SK-N-SH treated with all-trans-retinoic acid at 6 μM for 48 hours (cell line): ENCODE results near the gene HAO1.

Experiments
- ATAC-seq: fragments of 200-7000 bp; cut with Tn5 transposase; 3 replicates; pipeline ENCODE4 v1.9.1; 2020; ENCODE audit warnings: mild to moderate bottlenecking, moderate library complexity
- ARNTL ChIP-seq: fragments of 450-650 bp; formaldehyde crosslinking; IDR thresholded peaks from 2 replicates; pipeline ENCODE4 v1.5.0; 2020; ENCODE audit warnings: low read depth, mild to moderate bottlenecking, moderate library complexity, borderline replicate concordance
- BACH2 ChIP-seq: fragments of 250-450 bp; sonication (Bioruptor Pico); IDR thresholded peaks from 2 replicates; pipeline ENCODE4 v1.9.0; 2021; ENCODE audit warnings: mild to moderate bottlenecking, borderline replicate concordance
- ESRRG ChIP-seq: fragments of 250-450 bp; sonication (Bioruptor Pico); IDR thresholded peaks from 2 replicates; pipeline ENCODE4 v1.6.1; 2021; ENCODE audit warnings: mild to moderate bottlenecking
- GLIS3 ChIP-seq: fragments of 250-450 bp; sonication (Bioruptor Pico); IDR thresholded peaks from 2 replicates; pipeline ENCODE4 v1.5.0; 2020; ENCODE audit warnings: mild to moderate bottlenecking, moderate library complexity
- ISL1 ChIP-seq: fragments of 250-450 bp; sonication (Bioruptor Pico); IDR thresholded peaks from 2 replicates; pipeline ENCODE4 v2.1.2; 2022; ENCODE audit warnings: mild to moderate bottlenecking, moderate library complexity
- OSR1 ChIP-seq: fragments of 250-450 bp; sonication (Bioruptor Pico); IDR thresholded peaks from 2 replicates; pipeline ENCODE4 v1.8.0; 2022; ENCODE audit warnings: moderate library complexity, mild to moderate bottlenecking, inconsistent platforms
- PPARA ChIP-seq: fragments of 250-450 bp; sonication (Bioruptor Pico); IDR thresholded peaks from 2 replicates; pipeline ENCODE4 v1.5.0; 2020; ENCODE audit warnings: mild to moderate bottlenecking, borderline replicate concordance
- TCF4 ChIP-seq: fragments of 250-450 bp; sonication (Bioruptor Pico); IDR thresholded peaks from 2 replicates; pipeline ENCODE4 v1.8.0; 2021; ENCODE audit warnings: mild to moderate bottlenecking, moderate library complexity, borderline replicate concordance
- TOX ChIP-seq: fragments of 250-450 bp; sonication (Bioruptor Pico); IDR thresholded peaks from 2 replicates; pipeline ENCODE4 v1.8.0; 2021; ENCODE audit warnings: mild to moderate bottlenecking, moderate library complexity, borderline replicate concordance
- ZC3H10 ChIP-seq: fragments of 250-450 bp; sonication (Bioruptor Pico); IDR thresholded peaks from 2 replicates; pipeline ENCODE4 v1.5.1; 2021; ENCODE audit warnings: mild to moderate bottlenecking, moderate library complexity
- ZFP3 ChIP-seq: fragments of 250-450 bp; sonication (Bioruptor Pico); IDR thresholded peaks from 2 replicates; pipeline ENCODE4 v1.5.0; 2020; ENCODE audit warnings: mild to moderate bottlenecking, moderate library complexity
- ZFP30 ChIP-seq: fragments of 450-650 bp; formaldehyde crosslinking; IDR thresholded peaks from 2 replicates; pipeline ENCODE4 v1.5.0; 2022; ENCODE audit warnings: mild to moderate bottlenecking, moderate library complexity
- ZNF565 ChIP-seq: fragments of 450-650 bp; formaldehyde crosslinking; conservative IDR thresholded peaks from 2 replicates; pipeline ENCODE4 v1.5.0; 2020; ENCODE audit warnings: low read depth, mild to moderate bottlenecking, moderate library complexity
- ZNF70 ChIP-seq: fragments of 450-650 bp; formaldehyde crosslinking; IDR thresholded peaks from 2 replicates; pipeline ENCODE4 v1.5.0; 2020; ENCODE audit warnings: mild to moderate bottlenecking, moderate library complexity
- ZNF8 ChIP-seq: fragments of 450-650 bp; formaldehyde crosslinking; IDR thresholded peaks from 2 replicates; pipeline ENCODE4 v1.5.0; 2020; ENCODE audit warnings: mild to moderate bottlenecking, moderate library complexity
- TF ChIP-seq, protein P1 (sequence below): fragments of 250-450 bp; sonication (Bioruptor Pico); IDR thresholded peaks from 2 replicates; pipeline ENCODE4 v1.8.0; 2021; ENCODE audit warnings: low read depth, mild to moderate bottlenecking, moderate library complexity, borderline replicate concordance
- TF ChIP-seq, protein P2 (sequence below): fragments of 250-450 bp; sonication (Bioruptor Pico); IDR thresholded peaks from 2 replicates; pipeline ENCODE4 v1.5.1; 2021; ENCODE audit warnings: mild to moderate bottlenecking, moderate library complexity
- TF ChIP-seq, protein P3 (sequence below): fragments of 250-450 bp; sonication (Bioruptor Pico); IDR thresholded peaks from 2 replicates; pipeline ENCODE4 v1.8.0; 2020; ENCODE audit warnings: mild to moderate bottlenecking, moderate library complexity, borderline replicate concordance
- TF ChIP-seq, protein P4 (sequence below): fragments of 250-450 bp; sonication (Bioruptor Pico); IDR thresholded peaks from 2 replicates; pipeline ENCODE4 v1.5.1; 2020; ENCODE audit warnings: low read depth, mild to moderate bottlenecking, moderate library complexity
- TF ChIP-seq, protein P5 (sequence below): fragments of 250-450 bp; sonication (Bioruptor Pico); IDR thresholded peaks from 2 replicates; pipeline ENCODE4 v1.5.0; 2020; ENCODE audit warnings: mild to moderate bottlenecking, moderate library complexity

The HAO1 gene

DNA sequence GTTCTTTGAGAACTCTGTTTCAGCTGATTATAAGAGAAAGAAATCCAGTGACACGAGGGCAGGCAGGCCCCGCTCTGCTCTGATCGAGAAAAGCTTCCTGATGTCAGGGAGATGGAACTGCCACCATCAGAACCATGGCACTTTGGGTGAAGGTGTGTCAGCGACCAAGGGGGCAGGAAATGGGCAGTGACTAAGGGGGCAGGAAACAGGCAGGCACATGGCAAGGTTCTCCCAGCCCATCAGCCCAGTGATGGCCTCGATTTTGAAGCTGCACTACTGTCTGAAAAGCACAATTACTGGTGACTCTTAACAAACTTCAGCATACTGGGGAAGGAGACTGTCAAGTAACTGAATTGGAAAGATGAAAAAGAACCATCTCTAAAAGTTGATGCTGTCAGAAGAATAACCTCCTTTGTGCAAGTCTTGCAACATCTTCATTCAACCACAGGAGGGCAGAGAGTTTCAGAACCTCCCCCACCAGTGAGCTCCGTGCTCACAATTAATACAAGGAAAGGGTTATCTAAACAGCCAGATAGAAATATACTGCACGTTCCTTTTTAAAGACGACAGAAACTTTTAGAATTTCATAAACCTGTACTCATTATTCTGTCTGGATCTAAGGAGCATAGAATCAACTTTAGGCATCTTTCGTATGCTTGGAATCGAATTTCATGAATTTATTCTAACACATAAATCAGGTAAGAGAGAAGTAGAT, 40.2 kb upstream of the HAO1 start (continued):
- TF ChIP-seq, protein P1, sequence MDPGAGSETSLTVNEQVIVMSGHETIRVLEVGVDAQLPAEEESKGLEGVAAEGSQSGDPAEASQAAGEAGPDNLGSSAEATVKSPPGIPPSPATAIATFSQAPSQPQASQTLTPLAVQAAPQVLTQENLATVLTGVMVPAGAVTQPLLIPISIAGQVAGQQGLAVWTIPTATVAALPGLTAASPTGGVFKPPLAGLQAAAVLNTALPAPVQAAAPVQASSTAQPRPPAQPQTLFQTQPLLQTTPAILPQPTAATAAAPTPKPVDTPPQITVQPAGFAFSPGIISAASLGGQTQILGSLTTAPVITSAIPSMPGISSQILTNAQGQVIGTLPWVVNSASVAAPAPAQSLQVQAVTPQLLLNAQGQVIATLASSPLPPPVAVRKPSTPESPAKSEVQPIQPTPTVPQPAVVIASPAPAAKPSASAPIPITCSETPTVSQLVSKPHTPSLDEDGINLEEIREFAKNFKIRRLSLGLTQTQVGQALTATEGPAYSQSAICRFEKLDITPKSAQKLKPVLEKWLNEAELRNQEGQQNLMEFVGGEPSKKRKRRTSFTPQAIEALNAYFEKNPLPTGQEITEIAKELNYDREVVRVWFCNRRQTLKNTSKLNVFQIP (CRISPR knock-in tag), result no peak

DNA sequence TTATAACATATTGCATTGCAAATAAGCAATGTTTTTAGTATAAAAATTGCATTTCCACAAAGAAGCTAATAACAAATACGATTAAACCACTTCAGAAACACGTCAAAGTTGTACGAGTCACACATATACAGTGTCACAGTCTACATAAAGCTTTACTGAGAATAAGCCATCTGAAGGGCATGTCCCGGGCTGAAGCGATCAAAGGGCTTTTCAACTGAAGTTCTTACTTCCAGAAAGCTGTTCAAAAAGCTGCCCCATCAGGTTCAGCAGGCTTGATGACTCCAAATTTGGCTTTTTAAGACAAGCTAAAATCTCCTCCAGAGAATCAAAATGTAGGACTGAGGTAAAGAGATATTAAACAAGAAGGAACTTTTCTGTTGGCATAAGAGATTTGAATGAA, 37.5 kb upstream of the HAO1 start:
- TF ChIP-seq, protein P2, sequence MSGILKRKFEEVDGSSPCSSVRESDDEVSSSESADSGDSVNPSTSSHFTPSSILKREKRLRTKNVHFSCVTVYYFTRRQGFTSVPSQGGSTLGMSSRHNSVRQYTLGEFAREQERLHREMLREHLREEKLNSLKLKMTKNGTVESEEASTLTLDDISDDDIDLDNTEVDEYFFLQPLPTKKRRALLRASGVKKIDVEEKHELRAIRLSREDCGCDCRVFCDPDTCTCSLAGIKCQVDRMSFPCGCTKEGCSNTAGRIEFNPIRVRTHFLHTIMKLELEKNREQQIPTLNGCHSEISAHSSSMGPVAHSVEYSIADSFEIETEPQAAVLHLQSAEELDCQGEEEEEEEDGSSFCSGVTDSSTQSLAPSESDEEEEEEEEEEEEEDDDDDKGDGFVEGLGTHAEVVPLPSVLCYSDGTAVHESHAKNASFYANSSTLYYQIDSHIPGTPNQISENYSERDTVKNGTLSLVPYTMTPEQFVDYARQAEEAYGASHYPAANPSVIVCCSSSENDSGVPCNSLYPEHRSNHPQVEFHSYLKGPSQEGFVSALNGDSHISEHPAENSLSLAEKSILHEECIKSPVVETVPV, result no peak
- TF ChIP-seq OSR1 (CRISPR knock-in tag) (no peak), ZNF8 (CRISPR knock-in tag) (no peak), TOX (CRISPR knock-in tag) (no peak), ISL1 (CRISPR knock-in tag) (no peak), ZFP3 (no peak), ZNF70 (CRISPR knock-in tag) (no peak), PPARA (no peak), ZNF565 (CRISPR knock-in tag) (no peak), ZFP30 (CRISPR knock-in tag) (no peak), ARNTL (CRISPR knock-in tag) (no peak), TCF4 (no peak), ESRRG (CRISPR knock-in tag) (no peak)
- TF ChIP-seq, protein P1 (CRISPR knock-in tag), result no peak
- TF ChIP-seq, protein P3, sequence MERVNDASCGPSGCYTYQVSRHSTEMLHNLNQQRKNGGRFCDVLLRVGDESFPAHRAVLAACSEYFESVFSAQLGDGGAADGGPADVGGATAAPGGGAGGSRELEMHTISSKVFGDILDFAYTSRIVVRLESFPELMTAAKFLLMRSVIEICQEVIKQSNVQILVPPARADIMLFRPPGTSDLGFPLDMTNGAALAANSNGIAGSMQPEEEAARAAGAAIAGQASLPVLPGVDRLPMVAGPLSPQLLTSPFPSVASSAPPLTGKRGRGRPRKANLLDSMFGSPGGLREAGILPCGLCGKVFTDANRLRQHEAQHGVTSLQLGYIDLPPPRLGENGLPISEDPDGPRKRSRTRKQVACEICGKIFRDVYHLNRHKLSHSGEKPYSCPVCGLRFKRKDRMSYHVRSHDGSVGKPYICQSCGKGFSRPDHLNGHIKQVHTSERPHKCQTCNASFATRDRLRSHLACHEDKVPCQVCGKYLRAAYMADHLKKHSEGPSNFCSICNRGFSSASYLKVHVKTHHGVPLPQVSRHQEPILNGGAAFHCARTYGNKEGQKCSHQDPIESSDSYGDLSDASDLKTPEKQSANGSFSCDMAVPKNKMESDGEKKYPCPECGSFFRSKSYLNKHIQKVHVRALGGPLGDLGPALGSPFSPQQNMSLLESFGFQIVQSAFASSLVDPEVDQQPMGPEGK (CRISPR knock-in tag), result no peak
- TF ChIP-seq, protein P4, sequence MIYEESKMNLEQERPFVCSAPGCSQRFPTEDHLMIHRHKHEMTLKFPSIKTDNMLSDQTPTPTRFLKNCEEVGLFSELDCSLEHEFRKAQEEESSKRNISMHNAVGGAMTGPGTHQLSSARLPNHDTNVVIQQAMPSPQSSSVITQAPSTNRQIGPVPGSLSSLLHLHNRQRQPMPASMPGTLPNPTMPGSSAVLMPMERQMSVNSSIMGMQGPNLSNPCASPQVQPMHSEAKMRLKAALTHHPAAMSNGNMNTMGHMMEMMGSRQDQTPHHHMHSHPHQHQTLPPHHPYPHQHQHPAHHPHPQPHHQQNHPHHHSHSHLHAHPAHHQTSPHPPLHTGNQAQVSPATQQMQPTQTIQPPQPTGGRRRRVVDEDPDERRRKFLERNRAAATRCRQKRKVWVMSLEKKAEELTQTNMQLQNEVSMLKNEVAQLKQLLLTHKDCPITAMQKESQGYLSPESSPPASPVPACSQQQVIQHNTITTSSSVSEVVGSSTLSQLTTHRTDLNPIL (CRISPR knock-in tag), result no peak
- TF ChIP-seq, all 23 proteins: peak for 0
- ATAC-seq, result no peak

DNA sequence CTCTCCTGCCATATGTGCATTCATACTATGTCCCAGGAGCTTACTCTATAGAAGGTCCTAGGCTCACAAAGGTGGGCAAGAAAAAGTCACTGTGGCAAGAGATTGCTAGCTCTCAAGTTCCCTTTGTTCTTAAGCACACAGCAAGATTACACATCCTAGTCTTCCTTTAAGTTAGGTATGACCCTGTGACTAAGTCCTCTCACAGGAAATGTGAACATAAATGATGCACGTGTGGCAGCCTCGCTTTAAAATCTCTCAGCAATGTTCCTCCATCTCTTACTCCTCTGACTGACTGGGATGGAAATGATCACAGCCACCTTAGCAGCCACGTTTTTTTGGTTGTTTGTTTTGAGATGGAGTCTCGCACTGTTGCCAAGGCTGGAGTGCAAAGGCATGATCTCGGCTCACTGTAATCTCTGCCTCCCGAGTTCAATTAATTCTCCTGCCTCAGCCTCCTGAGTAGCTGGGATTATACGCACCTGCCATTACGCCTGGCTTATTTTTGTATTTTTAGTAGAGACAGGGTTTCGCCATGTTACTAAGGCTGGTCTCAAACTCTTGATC, 35.7 kb upstream of the HAO1 start:
- ATAC-seq, result no peak
- no peak for TF ChIP-seq GLIS3 (CRISPR knock-in tag)
- TF ChIP-seq, protein P3 (CRISPR knock-in tag), result no peak
- TF ChIP-seq ZC3H10 (CRISPR knock-in tag), result no peak
- no peak for TF ChIP-seq ZFP30 (CRISPR knock-in tag)
- TF ChIP-seq, protein P1 (CRISPR knock-in tag), result no peak
- TF ChIP-seq PPARA, result no peak
- no peak for TF ChIP-seq BACH2 (CRISPR knock-in tag)
- TF ChIP-seq, protein P2, result no peak
- TF ChIP-seq, protein P5, sequence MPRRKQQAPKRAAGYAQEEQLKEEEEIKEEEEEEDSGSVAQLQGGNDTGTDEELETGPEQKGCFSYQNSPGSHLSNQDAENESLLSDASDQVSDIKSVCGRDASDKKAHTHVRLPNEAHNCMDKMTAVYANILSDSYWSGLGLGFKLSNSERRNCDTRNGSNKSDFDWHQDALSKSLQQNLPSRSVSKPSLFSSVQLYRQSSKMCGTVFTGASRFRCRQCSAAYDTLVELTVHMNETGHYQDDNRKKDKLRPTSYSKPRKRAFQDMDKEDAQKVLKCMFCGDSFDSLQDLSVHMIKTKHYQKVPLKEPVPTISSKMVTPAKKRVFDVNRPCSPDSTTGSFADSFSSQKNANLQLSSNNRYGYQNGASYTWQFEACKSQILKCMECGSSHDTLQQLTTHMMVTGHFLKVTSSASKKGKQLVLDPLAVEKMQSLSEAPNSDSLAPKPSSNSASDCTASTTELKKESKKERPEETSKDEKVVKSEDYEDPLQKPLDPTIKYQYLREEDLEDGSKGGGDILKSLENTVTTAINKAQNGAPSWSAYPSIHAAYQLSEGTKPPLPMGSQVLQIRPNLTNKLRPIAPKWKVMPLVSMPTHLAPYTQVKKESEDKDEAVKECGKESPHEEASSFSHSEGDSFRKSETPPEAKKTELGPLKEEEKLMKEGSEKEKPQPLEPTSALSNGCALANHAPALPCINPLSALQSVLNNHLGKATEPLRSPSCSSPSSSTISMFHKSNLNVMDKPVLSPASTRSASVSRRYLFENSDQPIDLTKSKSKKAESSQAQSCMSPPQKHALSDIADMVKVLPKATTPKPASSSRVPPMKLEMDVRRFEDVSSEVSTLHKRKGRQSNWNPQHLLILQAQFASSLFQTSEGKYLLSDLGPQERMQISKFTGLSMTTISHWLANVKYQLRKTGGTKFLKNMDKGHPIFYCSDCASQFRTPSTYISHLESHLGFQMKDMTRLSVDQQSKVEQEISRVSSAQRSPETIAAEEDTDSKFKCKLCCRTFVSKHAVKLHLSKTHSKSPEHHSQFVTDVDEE (CRISPR knock-in tag), result no peak
